ENCODE measurements around the gene NXNL1. TPM values are rescaled to one million over a fixed set of nuclear protein-coding genes. Genes with fewer than 3 reads are reported as not detected.

The NXNL1 gene
- polyA plus RNA-seq, 3 donors: 0.07 to 1.6 (median 1.6) TPM

GRCh38 chr19:17436094-17436873, 24.4 kb downstream of the NXNL1 start:
- WGBS, 3 donors: 95 to 97% (median 96%) methylated on average over 25 of the region's 25 CpGs
- no peak overlapping the region for H3K27ac ChIP-seq (ENCODE audit: low read depth, low read length)

GRCh38 chr19:17435218-17435617, 25.5 kb downstream of the NXNL1 start:
- WGBS, 3 donors: 80 to 86% (median 86%) methylated on average over 7 of the region's 7 CpGs
- no peak overlapping the region for H3K27ac ChIP-seq (ENCODE audit: low read depth, low read length)

GRCh38 chr19:17431417-17431816, 29.3 kb downstream of the NXNL1 start:
- WGBS, 3 donors: 86 to 92% (median 91%) methylated on average over 7 of the region's 7 CpGs
- H3K27ac ChIP-seq (ENCODE audit: low read depth, low read length): no peak overlapping the region

GRCh38 chr19:17429641-17430113, 31.0 kb downstream of the NXNL1 start:
- no peak overlapping the region for H3K27ac ChIP-seq (ENCODE audit: low read depth, low read length)
- 45 to 56% (median 48%) methylated on average over 17 of the region's 17 CpGs for WGBS, 3 donors

DNA sequence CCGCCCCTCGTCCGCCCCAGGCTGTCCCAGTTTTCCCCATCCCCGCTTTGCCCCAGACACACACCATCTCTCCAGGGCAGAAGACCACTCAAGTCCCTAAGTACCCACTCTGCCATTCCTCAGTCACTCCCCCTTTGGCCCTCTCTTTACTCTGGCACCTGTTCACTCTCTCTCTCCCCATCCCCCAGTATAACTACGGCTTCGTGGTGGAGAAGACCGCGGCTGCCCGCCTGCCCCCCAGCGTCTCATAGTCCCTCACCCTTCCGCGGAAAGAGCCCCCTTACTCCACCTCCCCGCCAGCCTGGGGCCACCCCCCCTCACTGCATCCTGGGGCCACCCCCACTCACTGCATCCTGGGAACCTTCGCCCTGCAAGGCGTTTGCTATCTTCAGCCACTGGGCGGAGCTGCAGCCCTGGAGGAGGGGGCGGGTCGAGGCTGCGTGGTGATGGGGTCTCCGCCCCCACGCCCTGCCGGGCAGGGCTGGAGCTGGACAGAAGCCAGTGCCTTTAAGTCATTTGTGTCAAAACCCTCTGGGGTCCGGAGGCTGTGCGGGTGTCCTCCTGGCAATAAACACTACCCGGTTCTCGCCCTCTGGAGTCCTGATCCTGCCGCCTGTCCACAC, 35.9 kb downstream of the NXNL1 start:
- 25 to 28% (median 27%) methylated on average over 26 to 27 of the region's 27 CpGs for WGBS, 3 donors
- no peak overlapping the region for H3K27ac ChIP-seq (ENCODE audit: low read depth, low read length)

DNA sequence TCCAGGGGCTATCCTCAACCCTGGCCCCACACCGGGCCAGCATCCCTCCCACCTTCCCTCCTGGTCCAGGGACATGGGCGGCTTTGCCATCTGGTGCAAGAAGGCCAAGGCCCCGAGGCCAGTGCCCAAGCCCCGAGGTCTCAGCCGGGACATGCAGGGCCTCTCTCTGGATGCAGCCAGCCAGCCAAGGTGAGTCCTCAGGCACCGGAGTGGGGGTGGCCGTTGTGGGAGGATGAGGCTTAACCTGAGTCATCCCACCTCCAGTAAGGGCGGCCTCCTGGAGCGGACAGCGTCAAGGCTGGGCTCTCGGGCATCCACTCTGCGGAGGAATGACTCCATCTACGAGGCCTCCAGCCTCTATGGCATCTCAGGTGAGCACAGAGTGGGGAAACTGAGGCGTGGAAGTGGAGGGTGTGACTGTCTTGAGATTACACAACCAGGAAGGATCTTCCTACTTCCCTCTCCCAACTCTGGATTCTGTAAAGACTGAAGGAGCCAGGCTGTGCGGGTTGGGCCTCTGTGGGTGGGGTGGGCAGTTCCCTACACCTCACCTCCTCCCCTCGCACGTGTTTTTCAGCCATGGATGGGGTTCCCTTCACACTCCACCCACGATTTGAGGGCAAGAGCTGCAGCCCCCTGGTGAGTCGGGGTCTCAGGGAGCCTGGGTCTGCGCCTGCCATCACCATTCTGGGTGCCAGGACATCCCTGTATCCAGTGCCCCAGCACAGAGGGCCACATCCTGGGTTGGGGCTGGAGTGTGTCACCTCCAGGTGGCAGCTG, 37.1 kb downstream of the NXNL1 start:
- 89 to 91% (median 91%) methylated on average over 19 to 20 of the region's 20 CpGs for WGBS, 3 donors
- no peak overlapping the region for H3K27ac ChIP-seq (ENCODE audit: low read depth, low read length)

GRCh38 chr19:17421942-17422341, 38.8 kb downstream of the NXNL1 start:
- WGBS, 3 donors: 95 to 98% (median 96%) methylated on average over 4 of the region's 4 CpGs
- no peak overlapping the region for H3K27ac ChIP-seq (ENCODE audit: low read depth, low read length)

GRCh38 chr19:17420475-17420924, 40.2 kb downstream of the NXNL1 start:
- 4 to 6% (median 4%) methylated on average over 25 of the region's 25 CpGs for WGBS, 3 donors
- no peak overlapping the region for H3K27ac ChIP-seq (ENCODE audit: low read depth, low read length)

DNA sequence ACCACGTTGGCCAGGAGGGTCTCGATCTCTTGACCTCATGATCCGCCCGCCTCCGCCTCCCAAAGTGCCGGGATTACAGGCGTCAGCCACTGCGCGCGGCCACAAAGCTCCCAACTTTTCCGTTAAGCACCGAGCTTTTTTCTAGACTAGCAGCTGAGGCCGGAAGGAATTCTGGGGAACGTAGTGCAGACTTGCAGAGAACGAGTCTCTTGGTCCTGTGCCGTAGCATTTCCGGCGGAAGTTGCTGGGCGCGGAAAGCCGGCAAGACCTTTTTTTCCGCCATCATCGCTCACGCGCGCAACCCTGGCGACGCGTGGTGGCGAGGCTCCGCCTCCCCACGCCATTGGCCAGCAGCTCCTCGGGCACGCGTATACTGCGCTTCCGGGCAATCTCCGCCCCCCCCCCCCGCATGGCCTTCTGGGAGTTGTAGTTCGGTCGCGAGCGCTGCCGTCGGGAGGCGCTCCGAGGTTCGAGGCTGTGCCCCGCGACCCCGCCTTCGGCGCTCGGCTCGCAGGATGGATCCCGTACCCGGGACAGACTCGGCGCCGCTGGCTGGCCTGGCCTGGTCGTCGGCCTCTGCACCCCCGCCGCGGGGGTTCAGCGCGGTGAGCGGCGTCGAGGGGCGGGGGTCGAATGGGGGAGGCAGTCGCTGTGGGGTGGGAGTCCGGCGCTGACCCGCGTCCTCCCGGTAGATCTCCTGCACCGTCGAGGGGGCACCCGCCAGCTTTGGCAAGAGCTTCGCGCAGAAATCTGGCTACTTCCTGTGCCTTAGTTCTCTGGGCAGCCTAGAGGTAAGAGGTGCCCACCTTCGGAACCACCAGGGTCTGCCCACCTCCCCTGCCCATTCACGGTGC, 40.9 kb downstream of the NXNL1 start, which contains the start of gene MVB12A:
Gene MVB12A (plus strand): TSS at position 427 of the 854 bp plus-strand sequence. CDS start 89 bp downstream, at position 516.
- no peak within 1 kb of the TSS for H3K27ac ChIP-seq (ENCODE audit: low read depth, low read length)
- WGBS, 3 donors: 0 to 1% (median 0%) methylated on average over 74 to 85 of the region's 85 CpGs

GRCh38 chr19:17419154-17419620, 41.5 kb downstream of the NXNL1 start:
- WGBS, 3 donors: 15 to 23% (median 22%) methylated on average over 8 of the region's 8 CpGs
- no peak overlapping the region for H3K27ac ChIP-seq (ENCODE audit: low read depth, low read length)

DNA sequence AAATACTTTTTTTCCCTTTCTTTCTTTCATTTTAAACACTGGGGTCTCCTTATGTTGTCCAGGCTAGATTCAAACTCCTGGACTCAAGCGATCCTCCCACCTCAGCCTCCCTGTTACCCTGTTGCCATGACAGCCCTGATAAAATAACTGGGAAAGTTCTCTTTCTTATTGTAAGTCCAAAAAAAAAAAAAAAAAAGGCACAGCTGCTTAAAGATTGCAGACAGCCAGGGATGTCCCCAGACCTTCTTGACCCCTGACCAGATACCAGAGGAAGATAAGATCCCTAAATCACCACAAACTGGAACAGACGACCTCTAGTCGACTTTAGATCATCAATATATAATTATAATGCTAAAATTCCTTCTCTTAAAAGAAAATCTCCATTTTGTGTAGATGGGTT, 42.0 kb downstream of the NXNL1 start:
- WGBS, 3 donors: 43 to 71% (median 67%) methylated on average over 3 of the region's 3 CpGs
- no peak overlapping the region for H3K27ac ChIP-seq (ENCODE audit: low read depth, low read length)

DNA sequence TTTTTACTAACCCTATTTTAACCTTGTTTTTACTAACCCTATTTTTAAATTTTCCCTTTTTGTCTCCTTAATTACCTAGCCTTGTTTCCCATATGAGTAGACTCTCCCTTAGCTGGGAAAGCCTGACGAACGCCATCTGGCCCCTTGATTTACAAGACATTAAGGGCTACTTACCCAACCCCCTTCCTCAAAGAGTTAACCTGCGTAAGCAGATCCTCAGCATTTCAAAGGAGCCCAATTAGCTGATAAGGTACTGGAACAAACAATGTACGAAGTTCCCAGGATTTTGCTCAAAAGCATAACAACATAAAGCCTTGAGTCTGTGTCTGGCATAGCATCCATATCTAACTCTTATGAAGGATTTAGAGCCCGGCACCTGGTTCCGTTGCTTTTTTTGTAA, 45.6 kb downstream of the NXNL1 start:
- 49 to 85% (median 75%) methylated on average over 6 of the region's 6 CpGs for WGBS, 3 donors
- no peak overlapping the region for H3K27ac ChIP-seq (ENCODE audit: low read depth, low read length)

DNA sequence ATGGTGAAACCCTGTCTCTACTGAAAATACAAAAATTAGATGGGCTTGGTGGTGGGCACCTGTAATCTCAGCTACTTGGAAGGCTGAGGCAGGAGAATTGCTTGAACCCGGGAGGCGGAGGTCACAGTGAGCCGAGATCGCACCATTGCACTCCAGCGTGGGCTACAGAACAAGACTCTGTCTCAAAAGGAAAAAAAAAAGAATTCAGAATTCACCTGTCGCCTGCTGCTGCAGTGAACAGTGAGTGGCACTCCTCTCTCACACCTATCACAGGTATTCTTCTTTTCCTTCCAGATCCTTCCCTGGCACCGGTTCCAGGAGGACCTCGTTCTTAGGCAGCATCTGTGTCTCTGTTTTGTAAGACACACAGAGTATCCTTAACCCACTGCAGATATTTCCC, 46.6 kb downstream of the NXNL1 start:
- no peak overlapping the region for H3K27ac ChIP-seq (ENCODE audit: low read depth, low read length)
- WGBS, 3 donors: 83 to 92% (median 92%) methylated on average over 8 of the region's 8 CpGs

GRCh38 chr19:17411801-17412200, 48.9 kb downstream of the NXNL1 start:
- WGBS, 3 donors: 75 to 87% (median 84%) methylated on average over 11 of the region's 11 CpGs
- H3K27ac ChIP-seq (ENCODE audit: low read depth, low read length): no peak overlapping the region

GRCh38 chr19:17409990-17410389, 50.7 kb downstream of the NXNL1 start:
- no peak overlapping the region for H3K27ac ChIP-seq (ENCODE audit: low read depth, low read length)
- WGBS, 3 donors: 76 to 84% (median 78%) methylated on average over 9 of the region's 9 CpGs

DNA sequence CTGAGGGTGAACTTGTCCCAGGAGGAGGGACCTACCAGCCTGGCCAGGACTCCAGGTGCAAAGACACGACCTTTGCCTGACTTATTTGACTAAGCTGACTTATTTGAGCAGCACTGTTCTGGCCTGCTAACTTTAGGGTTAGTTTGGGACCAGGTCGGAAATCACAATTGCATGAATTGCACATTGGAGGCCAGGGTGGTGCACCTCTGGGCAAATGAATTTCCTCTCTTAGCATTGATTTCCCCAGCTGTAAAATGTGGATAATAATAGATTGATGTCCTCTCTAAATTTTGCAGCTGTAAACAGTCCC, 53.9 kb downstream of the NXNL1 start:
- 16 to 32% (median 18%) methylated on average over 2 of the region's 2 CpGs for WGBS, 3 donors
- H3K27ac ChIP-seq (ENCODE audit: low read depth, low read length): no peak overlapping the region

- no peak overlapping the region for H3K27ac ChIP-seq (ENCODE audit: low read depth, low read length)
- WGBS, 3 donors: 42 to 76% (median 46%) methylated on average over 10 of the region's 10 CpGs
Observed at GRCh38 chr19:17406046-17406886, 54.5 kb downstream of the NXNL1 start.

Data from adipose tissue (tissue), 3 donors.